GM23248 (cell line): ENCODE data around the gene INCA1.

Experiments
- EZH2 ChIP-seq: fragments of 200-600 bp; sonication (generic); IDR thresholded peaks from 2 replicates; pipeline ENCODE4 v1.6.1; 2018; ENCODE audit warnings: antibody characterized with exemption, mild to moderate bottlenecking; ENCODE audit not compliant: insufficient read depth, poor library complexity, severe bottlenecking
- EZH2phosphoT487 ChIP-seq: fragments of 200-600 bp; sonication (generic); IDR thresholded peaks from 2 replicates; pipeline ENCODE4 v1.6.1; 2018; ENCODE audit warnings: antibody characterized with exemption, moderate library complexity, mild to moderate bottlenecking, low read depth; ENCODE audit not compliant: insufficient read depth

GRCh38 chr17:4965311-4965986 lies 31.9 kb downstream of the INCA1 start:
- TF ChIP-seq EZH2 = no peak
- no peak for TF ChIP-seq EZH2phosphoT487
